ENCODE data around the gene CTDP1.

DNA sequence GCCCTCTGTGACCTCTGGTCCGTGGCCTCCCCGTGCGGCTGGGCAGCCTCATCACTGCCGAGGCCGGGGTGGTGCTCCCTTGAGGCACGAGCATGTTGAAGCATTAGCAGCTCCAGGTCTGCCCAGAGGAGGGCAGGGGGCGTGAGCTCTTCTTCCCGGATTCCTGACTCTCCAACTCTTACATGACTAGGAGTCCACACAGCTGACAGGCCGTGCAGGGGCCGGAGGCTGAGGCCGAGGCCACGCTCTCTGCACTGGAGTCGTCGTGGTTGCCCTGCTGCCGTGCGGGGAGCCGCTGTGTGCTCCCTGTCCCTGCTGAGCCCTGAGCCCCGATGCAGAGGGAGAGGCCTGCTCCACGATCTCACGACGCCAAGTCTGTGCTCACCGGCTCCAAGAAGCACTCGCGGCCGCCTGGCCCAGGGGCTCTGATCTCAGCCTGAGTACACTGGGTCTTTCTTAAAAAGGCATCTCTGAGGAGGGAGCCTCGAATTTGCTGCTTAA lies 98.7 kb downstream of the CTDP1 start:
- TF ChIP-seq, protein P1, sequence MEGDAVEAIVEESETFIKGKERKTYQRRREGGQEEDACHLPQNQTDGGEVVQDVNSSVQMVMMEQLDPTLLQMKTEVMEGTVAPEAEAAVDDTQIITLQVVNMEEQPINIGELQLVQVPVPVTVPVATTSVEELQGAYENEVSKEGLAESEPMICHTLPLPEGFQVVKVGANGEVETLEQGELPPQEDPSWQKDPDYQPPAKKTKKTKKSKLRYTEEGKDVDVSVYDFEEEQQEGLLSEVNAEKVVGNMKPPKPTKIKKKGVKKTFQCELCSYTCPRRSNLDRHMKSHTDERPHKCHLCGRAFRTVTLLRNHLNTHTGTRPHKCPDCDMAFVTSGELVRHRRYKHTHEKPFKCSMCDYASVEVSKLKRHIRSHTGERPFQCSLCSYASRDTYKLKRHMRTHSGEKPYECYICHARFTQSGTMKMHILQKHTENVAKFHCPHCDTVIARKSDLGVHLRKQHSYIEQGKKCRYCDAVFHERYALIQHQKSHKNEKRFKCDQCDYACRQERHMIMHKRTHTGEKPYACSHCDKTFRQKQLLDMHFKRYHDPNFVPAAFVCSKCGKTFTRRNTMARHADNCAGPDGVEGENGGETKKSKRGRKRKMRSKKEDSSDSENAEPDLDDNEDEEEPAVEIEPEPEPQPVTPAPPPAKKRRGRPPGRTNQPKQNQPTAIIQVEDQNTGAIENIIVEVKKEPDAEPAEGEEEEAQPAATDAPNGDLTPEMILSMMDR (tag by site-specific recombination; IDR thresholded peaks at IDR 0.05): no peak
- TF ChIP-seq ZNF830 (tag by site-specific recombination; IDR thresholded peaks at IDR 0.05; ENCODE audit: low read depth) (no peak), ZNF114 (tag by site-specific recombination; IDR thresholded peaks at IDR 0.05) (no peak)

Measured in HEK293 (cell line).